Panc1 (cell line): ENCODE measurements around the gene RNASEH1.

Experiments used
- CTCF ChIP-seq: fragments of 450-650 bp; IDR thresholded peaks from 2 replicates; pipeline ENCODE4 v1.5.1; 2017; ENCODE audit warnings: mild to moderate bottlenecking
- POLR2AphosphoS5 ChIP-seq: IDR thresholded peaks from 2 replicates; pipeline ENCODE4 v1.6.1; 2012; ENCODE audit warnings: mild to moderate bottlenecking, low read depth, low read length, moderate library complexity
- REST ChIP-seq, 2 experiments: IDR thresholded peaks; 2 replicates each; pipeline ENCODE4 v1.6.1; 2011 to 2012; ENCODE audit warnings: low read depth in 2 of 2, control low read depth in 1 of 2, low read length in 1 of 2, mild to moderate bottlenecking in 1 of 2, moderate library complexity in 1 of 2; ENCODE audit not compliant: insufficient read depth in 1 of 2

GRCh38 chr2:3594493-3595281 lies 36.6 kb upstream of the RNASEH1 start, which contains the start of gene COLEC11:
- no peak for TF ChIP-seq CTCF
- no peak for TF ChIP-seq POLR2AphosphoS5
- no peak for TF ChIP-seq REST (IDR thresholded peaks at IDR 0.05; ENCODE audit: insufficient read depth in 1 of 2, low read depth in 2 of 2, low read length in 1 of 2)
